ENCODE data around the gene EXOSC1.

DNA sequence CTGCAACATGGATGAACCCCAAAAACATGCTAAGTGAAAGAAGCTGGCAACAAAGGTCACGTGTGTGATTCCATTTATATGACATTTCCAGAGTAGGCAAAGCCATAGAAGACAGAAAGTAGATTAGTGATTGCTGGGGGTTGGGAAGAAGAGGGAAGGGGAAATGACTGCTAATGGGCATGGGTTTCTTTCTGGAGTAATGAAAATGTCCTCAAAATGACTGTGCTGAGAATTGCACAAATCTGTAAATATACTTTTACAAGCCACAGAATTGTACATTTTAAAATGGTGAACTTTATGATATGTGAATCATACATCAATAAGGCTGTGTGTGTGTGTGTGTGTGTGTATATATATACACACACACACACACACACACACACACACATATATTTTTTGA is 36.6 kb upstream of the EXOSC1 start:
- TF ChIP-seq, protein P1, sequence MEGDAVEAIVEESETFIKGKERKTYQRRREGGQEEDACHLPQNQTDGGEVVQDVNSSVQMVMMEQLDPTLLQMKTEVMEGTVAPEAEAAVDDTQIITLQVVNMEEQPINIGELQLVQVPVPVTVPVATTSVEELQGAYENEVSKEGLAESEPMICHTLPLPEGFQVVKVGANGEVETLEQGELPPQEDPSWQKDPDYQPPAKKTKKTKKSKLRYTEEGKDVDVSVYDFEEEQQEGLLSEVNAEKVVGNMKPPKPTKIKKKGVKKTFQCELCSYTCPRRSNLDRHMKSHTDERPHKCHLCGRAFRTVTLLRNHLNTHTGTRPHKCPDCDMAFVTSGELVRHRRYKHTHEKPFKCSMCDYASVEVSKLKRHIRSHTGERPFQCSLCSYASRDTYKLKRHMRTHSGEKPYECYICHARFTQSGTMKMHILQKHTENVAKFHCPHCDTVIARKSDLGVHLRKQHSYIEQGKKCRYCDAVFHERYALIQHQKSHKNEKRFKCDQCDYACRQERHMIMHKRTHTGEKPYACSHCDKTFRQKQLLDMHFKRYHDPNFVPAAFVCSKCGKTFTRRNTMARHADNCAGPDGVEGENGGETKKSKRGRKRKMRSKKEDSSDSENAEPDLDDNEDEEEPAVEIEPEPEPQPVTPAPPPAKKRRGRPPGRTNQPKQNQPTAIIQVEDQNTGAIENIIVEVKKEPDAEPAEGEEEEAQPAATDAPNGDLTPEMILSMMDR (IDR thresholded peaks at IDR 0.05), result no peak
- TF ChIP-seq EZH2 (IDR thresholded peaks at IDR 0.05; ENCODE audit: borderline replicate concordance, insufficient read depth, low read depth, low read length, poor library complexity, severe bottlenecking), result no peak
